Renal cortical epithelial cell (primary cell): ENCODE measurements around the gene BRD9. TPM values are rescaled to one million over a fixed set of nuclear protein-coding genes. Genes with fewer than 3 reads are reported as not detected.
"Not testable (repeated sequence)": the region's sequence is repeated elsewhere in the genome, so short reads cannot be mapped to it uniquely, and the experiment has no call there.

Source experiments
- DNase-seq: peaks from one replicate; pipeline ENCODE4 v3.0.0-alpha.2; 2011; ENCODE audit warnings: low read depth
- total RNA-seq: library from RNA; depleted of rRNA; stranded (reverse); fragments of >200 nt; gene quantifications from 2 replicates; pipeline ENCODE4 v1.2.3, GENCODE V29; 2014

BRD9 gene
- total RNA-seq, result 34.2 and 45.4 TPM in 2 replicates

- peak; percentile 43 for DNase-seq
These were observed at the start of gene BRD9, which contains the start of gene TRIP13 for GRCh38 chr5:892394-893136. Gene BRD9 (minus strand): TSS chr5:892801. CDS start chr5:892657, 144 bp downstream. Gene TRIP13 (plus strand): TSS chr5:892884. CDS start chr5:892999, 115 bp downstream.

- not testable (repeated sequence) for DNase-seq
These were observed 48.1 kb upstream of the BRD9 start for GRCh38 chr5:940741-941140.

GRCh38 chr5:939368-939767 is 46.8 kb upstream of the BRD9 start:
- no peak for DNase-seq

- DNase-seq, result no peak
These were observed 44.7 kb upstream of the BRD9 start for GRCh38 chr5:937151-937924.

GRCh38 chr5:936149-937144 is 43.8 kb upstream of the BRD9 start:
- DNase-seq, result no peak

- no peak for DNase-seq
These were observed 43.0 kb upstream of the BRD9 start for GRCh38 chr5:935510-936084.

- not testable (repeated sequence) for DNase-seq
These were observed 41.9 kb upstream of the BRD9 start for GRCh38 chr5:934381-934967.

GRCh38 chr5:933951-934350 is 41.4 kb upstream of the BRD9 start:
- DNase-seq, result not testable (repeated sequence)

- DNase-seq, result no peak
These were observed 40.8 kb upstream of the BRD9 start for GRCh38 chr5:933251-933861.

GRCh38 chr5:932628-933250 is 40.1 kb upstream of the BRD9 start:
- DNase-seq, result peak; percentile 6

- no peak for DNase-seq
These were observed 39.6 kb upstream of the BRD9 start for GRCh38 chr5:932151-932627.

GRCh38 chr5:931570-932145 is 39.1 kb upstream of the BRD9 start:
- DNase-seq, result no peak

GRCh38 chr5:930866-931265 is 38.3 kb upstream of the BRD9 start:
- DNase-seq, result no peak

GRCh38 chr5:929596-929995 is 37.0 kb upstream of the BRD9 start:
- no peak for DNase-seq

- DNase-seq, result not testable (repeated sequence)
These were observed 36.6 kb upstream of the BRD9 start for GRCh38 chr5:929182-929581.

GRCh38 chr5:927172-928015 is 34.8 kb upstream of the BRD9 start:
- no peak for DNase-seq

GRCh38 chr5:926417-927171 is 34.0 kb upstream of the BRD9 start:
- no peak for DNase-seq
